GM21529 (cell line): ENCODE measurements around the gene C19orf25.
"Not testable (repeated sequence)": the region's sequence is repeated elsewhere in the genome, so short reads cannot be mapped to it uniquely, and the experiment has no call there.

ENCODE experiments used
- ATAC-seq: cut with Tn5 transposase; IDR thresholded peaks from one replicate; pipeline ENCODE4 v1.9.1; 2021; ENCODE audit not compliant: unreplicated experiment

The C19orf25 gene

GRCh38 chr19:1449467-1450442, 29.3 kb downstream of the C19orf25 start, which contains the start of gene APC2:
TSS of gene APC2 (plus strand) at chr19:1450121. CDS start at chr19:1453002, 2,881 bp downstream.
- no peak for ATAC-seq

GRCh38 chr19:1447944-1448343, 31.1 kb downstream of the C19orf25 start:
- ATAC-seq: no peak

- no peak for ATAC-seq
Measured at GRCh38 chr19:1447504-1447903, 31.5 kb downstream of the C19orf25 start.

- no peak for ATAC-seq
Measured at GRCh38 chr19:1446713-1447481, 32.1 kb downstream of the C19orf25 start.

DNA sequence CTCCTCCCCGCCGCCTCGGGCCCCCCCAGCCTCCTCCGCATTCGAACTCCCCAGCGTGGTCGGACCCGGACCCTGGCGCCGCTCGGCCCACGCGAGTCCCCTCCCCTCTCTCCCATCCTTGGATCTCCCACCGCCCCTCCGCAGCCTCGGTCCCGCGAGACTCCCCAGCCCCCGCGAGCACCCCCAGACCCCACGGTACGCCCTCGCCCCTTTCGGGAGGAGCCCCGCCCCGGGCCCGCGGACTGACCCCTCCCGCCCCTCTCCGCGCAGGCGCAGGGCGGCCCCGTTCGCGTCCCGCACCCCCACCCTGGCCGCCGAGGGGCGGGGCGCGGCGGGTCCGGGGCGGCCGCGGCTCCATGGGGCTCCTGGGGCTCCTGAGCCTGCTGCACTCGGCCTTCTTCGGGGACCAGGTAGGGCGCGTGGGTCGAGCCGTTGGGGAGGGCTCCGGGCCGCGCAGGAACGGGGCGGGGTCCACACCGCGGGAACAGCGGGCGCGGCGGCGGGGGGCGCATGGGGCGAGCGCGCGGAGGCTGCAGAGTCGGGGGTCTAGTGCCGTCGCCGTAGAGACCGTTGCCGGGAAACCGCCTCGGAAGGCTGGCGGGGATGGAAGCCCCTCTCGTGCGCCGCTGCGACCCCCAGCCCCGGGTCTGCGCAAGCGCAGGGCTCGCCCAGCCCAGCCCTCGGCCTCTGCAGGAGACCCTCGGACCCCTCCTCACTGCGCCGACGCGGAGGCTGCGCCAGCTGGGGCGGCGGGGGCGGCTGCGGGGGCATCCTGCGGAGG, 32.9 kb downstream of the C19orf25 start:
- ATAC-seq: no peak

DNA sequence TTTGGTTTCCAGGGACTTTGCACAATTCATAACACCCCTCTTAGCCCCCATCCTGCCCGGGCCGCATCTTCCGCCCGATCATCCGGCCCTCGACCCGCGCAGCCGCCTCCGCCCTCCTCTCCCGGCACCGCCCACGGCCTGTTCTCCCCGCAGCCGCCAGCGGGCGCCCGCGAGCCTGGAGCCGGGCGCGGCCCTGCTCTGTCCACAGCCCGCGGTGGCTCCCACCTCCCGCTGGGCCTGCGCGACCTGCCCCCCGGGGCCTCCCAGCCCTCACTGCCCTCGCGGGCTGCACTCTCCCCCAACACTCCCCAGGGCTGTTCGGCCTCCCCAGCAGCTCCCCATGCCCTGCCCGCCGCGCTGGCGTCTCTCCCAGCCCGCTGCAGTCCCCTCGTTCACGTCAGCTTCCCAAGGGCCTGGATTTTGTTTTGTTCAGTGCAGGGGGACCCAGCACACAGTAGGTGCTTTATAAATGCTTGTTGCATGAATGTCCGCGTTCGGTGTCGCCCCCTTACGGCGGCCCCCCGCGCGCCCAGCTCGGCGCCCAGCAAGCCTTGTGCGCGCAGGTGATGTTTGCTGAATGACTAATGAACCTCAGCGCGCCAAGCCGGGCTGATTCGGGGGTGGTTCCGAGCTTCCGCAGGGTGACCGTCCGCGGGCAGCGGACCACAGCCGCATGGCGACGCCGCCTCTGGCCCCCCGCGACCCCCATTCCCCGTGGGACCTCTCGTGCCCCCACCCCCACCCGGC, 33.7 kb downstream of the C19orf25 start:
- peak; percentile 85 for ATAC-seq

DNA sequence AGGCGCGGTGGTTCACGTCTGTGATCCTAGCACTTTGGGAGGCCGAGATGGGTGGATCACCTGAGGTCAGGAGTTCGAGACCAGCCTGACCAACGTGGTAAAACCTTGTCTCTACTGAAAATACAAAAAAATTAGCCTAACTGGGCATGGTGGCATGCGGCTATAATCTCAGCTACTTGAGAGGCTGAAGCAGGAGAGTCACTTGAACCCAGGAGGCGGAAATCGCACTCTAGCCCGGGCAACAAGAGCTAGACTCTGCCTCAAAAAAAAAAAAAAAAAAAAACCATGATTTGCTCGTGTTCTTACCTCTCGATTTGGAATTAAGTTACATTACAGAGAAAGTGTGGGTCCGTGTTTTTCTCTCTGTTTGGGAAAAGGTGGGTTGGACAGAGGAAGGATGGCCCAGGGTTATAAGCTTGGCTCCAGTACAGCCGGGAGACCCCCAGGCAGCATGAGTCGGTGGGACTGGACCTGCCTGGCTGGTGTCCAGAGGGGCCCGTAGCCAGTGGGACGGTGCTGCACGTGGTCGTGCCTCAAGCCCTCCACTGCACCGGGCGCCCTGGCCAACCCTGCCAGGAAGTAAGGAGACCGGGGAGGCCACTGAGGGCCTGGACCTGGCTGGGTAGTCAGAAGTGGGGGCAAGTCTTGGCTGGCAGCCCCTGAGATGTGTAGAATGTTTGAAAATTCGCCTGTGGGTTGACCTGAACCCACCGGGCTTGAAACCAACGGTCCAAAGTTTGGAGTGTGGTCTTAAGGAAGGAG, 37.2 kb downstream of the C19orf25 start:
- ATAC-seq: no peak

DNA sequence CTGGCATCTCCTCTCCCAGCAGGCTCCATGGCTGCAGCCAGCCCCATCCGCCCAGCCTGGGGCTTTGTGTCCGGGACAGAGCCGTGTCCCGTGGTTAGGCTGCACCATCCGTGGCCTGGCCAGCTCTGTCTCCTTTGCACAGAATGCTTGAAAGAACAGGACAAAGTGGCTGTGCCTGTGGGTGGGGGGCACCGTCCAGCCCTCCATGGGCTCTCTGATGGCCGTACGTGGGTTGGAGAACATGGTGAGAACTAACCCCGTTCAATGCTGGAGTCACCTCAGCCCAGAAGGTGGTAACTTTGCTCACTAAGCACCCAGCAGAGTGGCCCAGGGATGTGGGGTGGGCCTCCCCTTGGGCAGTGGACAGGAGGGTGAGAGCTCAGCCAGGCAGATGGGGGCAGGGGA, 38.0 kb downstream of the C19orf25 start:
- no peak for ATAC-seq

GRCh38 chr19:1440418-1440801, 38.6 kb downstream of the C19orf25 start:
- no peak for ATAC-seq

DNA sequence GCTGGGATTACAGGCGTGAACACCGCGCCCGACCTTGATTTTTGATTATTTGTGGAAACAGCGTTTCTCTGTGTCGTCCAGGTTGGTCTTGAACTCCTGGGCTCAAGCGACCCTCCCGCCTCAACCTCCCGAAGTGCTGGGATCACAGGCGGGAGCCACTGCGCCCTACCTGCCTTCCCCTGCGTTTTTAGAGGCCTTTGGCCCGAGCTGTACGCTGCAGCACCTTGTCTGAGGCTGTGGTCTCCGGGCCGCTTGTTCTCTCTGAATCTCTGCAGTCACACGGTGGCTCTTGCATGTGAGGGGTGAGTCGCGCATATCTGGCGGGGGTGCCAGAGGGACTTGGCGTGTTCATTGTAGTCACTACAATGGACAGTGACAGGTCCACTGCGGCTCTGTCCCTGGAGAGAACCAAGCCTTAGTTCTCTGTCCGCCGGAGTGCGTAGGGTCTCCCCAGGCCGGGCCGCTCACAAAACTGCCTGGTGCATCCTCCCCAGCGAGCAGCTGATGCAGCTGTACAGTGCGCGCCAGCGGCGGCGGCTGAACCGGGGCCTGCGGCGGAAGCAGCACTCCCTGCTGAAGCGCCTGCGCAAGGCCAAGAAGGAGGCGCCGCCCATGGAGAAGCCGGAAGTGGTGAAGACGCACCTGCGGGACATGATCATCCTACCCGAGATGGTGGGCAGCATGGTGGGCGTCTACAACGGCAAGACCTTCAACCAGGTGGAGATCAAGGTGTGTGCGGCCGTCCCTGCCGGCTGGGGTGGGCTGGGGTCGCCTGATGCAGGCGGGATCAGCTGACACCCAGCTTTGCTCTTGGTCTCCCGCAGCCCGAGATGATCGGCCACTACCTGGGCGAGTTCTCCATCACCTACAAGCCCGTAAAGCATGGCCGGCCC, 39.2 kb downstream of the C19orf25 start:
- not testable (repeated sequence) for ATAC-seq

DNA sequence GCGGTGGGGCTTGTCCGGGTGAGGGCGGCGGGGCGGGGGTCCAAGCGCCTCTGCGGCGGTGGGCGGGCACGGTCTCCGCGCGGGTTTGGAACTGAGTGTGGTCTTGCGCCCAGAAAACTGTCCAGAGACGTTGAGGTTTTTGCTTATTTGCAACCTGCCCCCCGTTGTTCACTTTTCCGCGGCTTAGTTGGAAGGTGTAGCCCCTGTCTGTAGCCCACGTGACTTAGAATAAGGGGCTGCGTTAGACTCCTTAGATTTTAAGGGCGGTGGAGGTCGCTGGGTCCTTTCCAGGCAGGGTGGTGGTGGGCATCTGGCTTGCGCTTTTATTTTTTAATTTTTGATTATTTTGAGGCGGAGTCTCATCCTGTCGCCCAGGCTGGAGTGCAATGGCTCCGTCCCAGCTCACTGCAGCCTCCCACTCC, 40.1 kb downstream of the C19orf25 start:
- no peak for ATAC-seq

- peak; percentile 79 for ATAC-seq
Measured at GRCh38 chr19:1438035-1438932, 40.7 kb downstream of the C19orf25 start, which contains the start of gene RPS15. TSS of gene RPS15 (plus strand) at chr19:1438396. CDS start at chr19:1438426, 30 bp downstream.

GRCh38 chr19:1437609-1438008, 41.4 kb downstream of the C19orf25 start:
- no peak for ATAC-seq

- no peak for ATAC-seq
Measured at GRCh38 chr19:1435378-1435989, 43.5 kb downstream of the C19orf25 start.

GRCh38 chr19:1434577-1435060, 44.4 kb downstream of the C19orf25 start:
- ATAC-seq: no peak

GRCh38 chr19:1434040-1434366, 45.0 kb downstream of the C19orf25 start:
- no peak for ATAC-seq
